ENCODE measurements around the gene SLC38A3. TPM values are rescaled to one million over a fixed set of nuclear protein-coding genes. Genes with fewer than 3 reads are reported as not detected.
A peak's percentile ranks its signal among the peaks of the same experiment; 100 is the strongest.

SLC38A3 gene
- total and polyA plus RNA-seq, 2 experiments from 2014 or later: 0.28 to 1.3 TPM

GRCh38 chr3:50173685-50174516, 31.2 kb upstream of the SLC38A3 start:
- H3K79me2 ChIP-seq (replicated peaks; ENCODE audit: insufficient read depth): 0 out of 2 replicates have a peak, but pooled peaks cover 4% of the 10 kb centered on the region
- H3K9me3 Mint-ChIP-seq: no peaks in the 10 kb centered on the region; the same call in 2 of the 3 replicates
- peaks cover 6% of the 10 kb centered on the region for H3K36me3 Mint-ChIP-seq (ENCODE audit: low read depth)
- peaks cover 13% of the 10 kb centered on the region; the same call in 2 of the 3 replicates for H3K4me1 Mint-ChIP-seq
- H3K27me3 Mint-ChIP-seq (ENCODE audit: insufficient read depth, low read depth, poor library complexity): peaks cover 3% of the 10 kb centered on the region
- no peaks in the 10 kb centered on the region for H3K9me2 ChIP-seq (ENCODE audit: insufficient read depth)
- H3K4me3 Mint-ChIP-seq: no peak overlapping the region
- TF ChIP-seq ZNF462 (CRISPR knock-in tag; IDR thresholded peaks at IDR 0.05) (no peak), CTCF (conservative IDR thresholded peaks at IDR 0.05; ENCODE audit: low read depth in 2 of 2) (peak; percentile 40 to 57), EZH2phosphoT487 (IDR thresholded peaks at IDR 0.05; ENCODE audit: unreplicated experiment) (no peak)
- H3K4me2 ChIP-seq: no peak overlapping the region
- no peaks in the 10 kb centered on the region; the same call in 1 of the 2 replicates for H3K36me3 ChIP-seq (ENCODE audit: insufficient read depth)
- peak; percentile 83 for ATAC-seq
- no peak overlapping the region for H3K27ac ChIP-seq (ENCODE audit: low read depth)
- no peaks in the 10 kb centered on the region for H3K27me3 ChIP-seq (ENCODE audit: insufficient read depth)
- H3K4me3 ChIP-seq: no peak overlapping the region
- DNase-seq (ENCODE audit: low spot score): peak; percentile 65
- H3K4me1 ChIP-seq (ENCODE audit: insufficient read depth): no peaks in the 10 kb centered on the region; the same call in 1 of the 2 replicates
- peaks cover 11% of the 10 kb centered on the region; the same call in 1 of the 2 replicates for H4K20me1 ChIP-seq (replicated peaks; ENCODE audit: insufficient read depth)
- H2AFZ ChIP-seq: no peak overlapping the region
- no peak overlapping the region for H3K27ac Mint-ChIP-seq
- H3F3A ChIP-seq (replicated peaks; ENCODE audit: low read depth): no peaks in the 10 kb centered on the region

Data from GM23338 (cell line).